Neural crest cell (in vitro differentiated cells): ENCODE data around the gene COL23A1. TPM values are rescaled to one million over a fixed set of nuclear protein-coding genes. Genes with fewer than 3 reads are reported as not detected.

Experiments used
- DNase-seq: peaks from one replicate; pipeline ENCODE4 v3.0.0; 2021; ENCODE audit warnings: low read depth, mixed read lengths, low spot score
- H3K27ac Mint-ChIP-seq: one replicate; pipeline ENCODE4 v1.8.0; 2021; ENCODE audit warnings: mild to moderate bottlenecking, mixed read lengths; ENCODE audit not compliant: unreplicated experiment
- H3K27me3 Mint-ChIP-seq: 2 replicates; pipeline ENCODE4 v1.8.0; 2021; ENCODE audit warnings: low read depth, mild to moderate bottlenecking, mixed read lengths
- H3K36me3 Mint-ChIP-seq: 2 replicates; pipeline ENCODE4 v1.8.0; 2021; ENCODE audit warnings: low read depth, mild to moderate bottlenecking, mixed read lengths
- H3K4me1 Mint-ChIP-seq: 2 replicates; pipeline ENCODE4 v1.8.0; 2021; ENCODE audit warnings: mixed read lengths
- H3K4me3 Mint-ChIP-seq: one replicate; pipeline ENCODE4 v1.8.0; 2021; ENCODE audit warnings: mild to moderate bottlenecking, mixed read lengths
- H3K9me3 Mint-ChIP-seq: 2 replicates; pipeline ENCODE4 v1.8.0; 2021; ENCODE audit warnings: mixed read lengths
- total RNA-seq: library from RNA; stranded (reverse); gene quantifications from 2 replicates; pipeline ENCODE4 v1.2.1, GENCODE V29; 2021
- TF ChIP-seq, protein P1 (sequence below): fragments of 200-600 bp; sonication (generic); conservative IDR thresholded peaks from 2 replicates; pipeline ENCODE4 v1.5.0; 2021; ENCODE audit warnings: antibody characterized with exemption, mild to moderate bottlenecking

Gene COL23A1
- total RNA-seq, 1 donor from 2014 or later: 33.7 TPM

DNA sequence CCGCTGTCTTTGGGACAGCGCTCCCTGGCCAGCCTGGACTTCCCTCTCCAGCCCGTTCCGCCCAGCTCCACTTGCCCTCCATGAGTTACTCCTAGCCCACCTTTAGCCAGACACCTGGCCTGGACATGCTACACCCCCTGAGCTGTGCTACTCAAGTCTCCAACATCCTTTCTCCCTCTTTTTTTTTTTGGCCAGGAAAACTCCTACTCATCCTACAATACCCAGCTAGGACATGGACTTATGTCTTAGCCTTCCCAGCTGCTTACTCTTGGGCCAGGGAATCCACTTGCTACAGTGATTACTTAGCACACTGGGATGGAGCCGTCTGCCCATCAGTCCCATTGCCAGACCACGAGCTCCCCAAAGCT, 264.9 kb downstream of the COL23A1 start:
- Mint-ChIP-seq H3K27me3 (no peaks in the 10 kb centered on the region), H3K4me1 (peaks cover 48% of the 10 kb centered on the region), H3K9me3 (no peaks in the 10 kb centered on the region), H3K4me3 (peak overlapping the region; percentile 22), H3K36me3 (no peaks in the 10 kb centered on the region), H3K27ac (no peak overlapping the region)
- TF ChIP-seq, protein P1, sequence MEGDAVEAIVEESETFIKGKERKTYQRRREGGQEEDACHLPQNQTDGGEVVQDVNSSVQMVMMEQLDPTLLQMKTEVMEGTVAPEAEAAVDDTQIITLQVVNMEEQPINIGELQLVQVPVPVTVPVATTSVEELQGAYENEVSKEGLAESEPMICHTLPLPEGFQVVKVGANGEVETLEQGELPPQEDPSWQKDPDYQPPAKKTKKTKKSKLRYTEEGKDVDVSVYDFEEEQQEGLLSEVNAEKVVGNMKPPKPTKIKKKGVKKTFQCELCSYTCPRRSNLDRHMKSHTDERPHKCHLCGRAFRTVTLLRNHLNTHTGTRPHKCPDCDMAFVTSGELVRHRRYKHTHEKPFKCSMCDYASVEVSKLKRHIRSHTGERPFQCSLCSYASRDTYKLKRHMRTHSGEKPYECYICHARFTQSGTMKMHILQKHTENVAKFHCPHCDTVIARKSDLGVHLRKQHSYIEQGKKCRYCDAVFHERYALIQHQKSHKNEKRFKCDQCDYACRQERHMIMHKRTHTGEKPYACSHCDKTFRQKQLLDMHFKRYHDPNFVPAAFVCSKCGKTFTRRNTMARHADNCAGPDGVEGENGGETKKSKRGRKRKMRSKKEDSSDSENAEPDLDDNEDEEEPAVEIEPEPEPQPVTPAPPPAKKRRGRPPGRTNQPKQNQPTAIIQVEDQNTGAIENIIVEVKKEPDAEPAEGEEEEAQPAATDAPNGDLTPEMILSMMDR: no peak
- no peak for DNase-seq

DNA sequence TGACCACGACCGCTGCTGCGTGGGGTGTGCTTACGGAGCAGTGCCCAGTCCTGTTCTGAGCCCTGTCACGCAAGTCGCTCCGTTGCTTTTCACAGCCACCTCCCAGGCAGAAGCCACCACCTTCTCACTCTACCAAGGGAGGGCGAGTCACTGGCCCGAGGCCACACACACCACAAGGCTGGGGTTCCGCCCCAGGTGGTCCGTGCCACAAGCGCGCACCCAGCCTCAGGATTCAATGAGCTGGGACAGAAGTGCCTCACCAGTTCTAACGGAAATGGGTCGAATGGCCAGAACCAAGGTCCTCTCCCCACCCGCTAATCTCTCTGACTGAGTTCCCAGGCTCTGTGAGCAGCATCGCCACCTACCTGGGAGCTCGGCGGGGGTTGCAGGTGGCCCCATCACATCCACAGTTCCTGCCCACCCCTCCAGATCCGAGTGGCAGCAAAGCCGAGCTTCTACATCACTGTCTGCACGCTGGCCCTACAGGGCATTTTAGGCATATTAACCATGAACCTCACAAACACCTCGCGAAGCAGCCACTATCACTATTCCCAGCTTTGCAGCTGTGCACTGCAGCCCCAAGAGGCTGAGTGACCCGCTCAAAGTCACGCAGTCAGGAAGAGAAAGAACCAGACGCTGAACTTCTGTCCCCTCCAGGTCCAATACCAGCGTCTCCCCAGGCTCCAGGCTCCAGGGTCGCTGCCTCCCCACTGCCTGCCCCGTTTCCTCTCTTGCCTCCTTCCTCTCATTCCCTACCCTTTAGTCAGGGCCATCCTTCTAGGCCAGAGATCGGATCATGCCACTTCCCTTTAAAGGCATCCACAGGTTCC, 265.5 kb downstream of the COL23A1 start:
- Mint-ChIP-seq H3K9me3 (no peaks in the 10 kb centered on the region), H3K4me3 (peak overlapping the region; percentile 22), H3K4me1 (peaks cover 48% of the 10 kb centered on the region), H3K36me3 (no peaks in the 10 kb centered on the region), H3K27ac (no peak overlapping the region), H3K27me3 (no peaks in the 10 kb centered on the region)
- TF ChIP-seq, protein P1: no peak
- DNase-seq: no peak

DNA sequence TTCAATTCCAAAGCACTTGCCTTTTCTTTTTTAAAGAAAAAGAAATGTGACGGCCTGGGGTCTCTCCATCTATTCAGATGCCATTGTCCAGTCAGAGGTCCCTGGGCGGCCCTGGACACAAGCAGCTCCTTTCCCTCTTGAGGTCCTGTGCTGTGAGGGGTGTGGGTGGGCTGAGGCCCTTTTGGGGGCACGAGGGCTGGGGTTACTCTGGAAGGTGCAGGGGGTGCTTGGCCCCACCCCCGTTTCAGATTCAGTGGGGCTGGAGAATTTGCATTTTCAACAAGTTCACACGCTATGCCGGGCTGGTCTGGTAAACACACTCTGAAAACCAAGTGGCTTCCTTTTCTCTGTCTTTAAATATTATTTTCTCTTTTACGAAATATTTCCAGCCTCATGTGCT, 266.2 kb downstream of the COL23A1 start:
- Mint-ChIP-seq H3K9me3 (no peaks in the 10 kb centered on the region), H3K36me3 (no peaks in the 10 kb centered on the region), H3K27me3 (no peaks in the 10 kb centered on the region), H3K4me1 (peaks cover 48% of the 10 kb centered on the region), H3K4me3 (no peak overlapping the region), H3K27ac (no peak overlapping the region)
- DNase-seq: no peak
- TF ChIP-seq, protein P1: no peak

DNA sequence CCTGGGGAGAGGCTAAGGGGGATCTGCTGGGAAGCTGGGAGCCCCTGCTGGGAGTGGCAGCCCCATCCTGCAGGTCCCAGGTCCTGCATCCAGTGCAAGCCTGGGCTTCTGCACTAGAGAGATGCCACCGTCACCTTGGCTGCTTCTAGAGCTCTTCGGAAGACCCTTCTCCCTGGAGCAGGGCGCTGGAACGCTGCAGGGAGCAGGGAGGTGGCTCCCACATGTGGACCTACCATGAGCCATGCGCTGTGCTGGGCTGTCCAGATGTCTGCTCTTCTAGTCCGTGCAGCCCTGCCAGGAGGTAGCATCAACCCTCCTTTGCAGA, 266.7 kb downstream of the COL23A1 start:
- H3K27ac Mint-ChIP-seq: no peak overlapping the region
- no peaks in the 10 kb centered on the region for H3K9me3 Mint-ChIP-seq
- TF ChIP-seq, protein P1: no peak
- no peaks in the 10 kb centered on the region for H3K36me3 Mint-ChIP-seq
- no peaks in the 10 kb centered on the region for H3K27me3 Mint-ChIP-seq
- DNase-seq: no peak
- H3K4me3 Mint-ChIP-seq: peak overlapping the region; percentile 23
- H3K4me1 Mint-ChIP-seq: peaks cover 45% of the 10 kb centered on the region

DNA sequence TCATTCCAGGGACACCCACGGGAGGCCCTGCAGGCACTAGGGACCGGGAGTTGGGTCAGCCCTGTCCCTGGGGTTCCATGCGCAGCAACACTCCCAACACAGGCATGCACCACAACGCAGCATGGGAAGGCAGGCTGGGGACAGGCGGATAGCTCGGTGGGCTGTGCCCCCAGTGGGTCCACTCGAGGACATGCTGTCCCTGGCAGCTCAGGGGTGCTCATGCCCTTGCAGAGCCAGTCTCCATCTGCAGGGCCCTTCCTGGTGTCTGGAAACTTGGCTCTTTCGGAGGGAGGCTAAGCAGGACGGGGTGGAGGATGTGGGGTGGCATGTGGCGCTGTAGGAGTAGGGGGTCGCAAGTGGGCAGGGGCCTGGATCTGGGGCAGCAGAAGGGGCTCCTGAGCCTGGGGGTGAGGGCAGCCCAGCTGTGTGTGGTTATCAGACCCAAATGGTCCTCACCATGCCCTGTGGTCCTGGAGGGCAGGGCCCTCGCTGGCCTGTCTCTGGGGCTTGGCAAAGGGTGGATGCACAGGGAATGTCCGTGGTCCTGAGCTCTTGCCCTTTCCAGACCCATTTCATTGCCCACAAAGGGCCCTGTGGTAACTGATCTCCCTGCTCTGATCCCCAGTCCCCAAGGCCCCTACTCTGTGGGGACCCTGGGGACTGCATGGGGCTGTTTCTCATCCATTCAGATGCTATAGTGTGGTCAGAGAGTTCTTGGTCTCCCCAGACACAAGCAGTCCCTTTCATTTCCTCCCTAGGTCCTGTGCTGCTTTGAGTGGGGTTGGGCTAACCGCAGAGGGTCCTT, 267.3 kb downstream of the COL23A1 start:
- no peak for DNase-seq
- Mint-ChIP-seq H3K27me3 (no peaks in the 10 kb centered on the region), H3K27ac (peak overlapping the region; percentile 35), H3K4me1 (peaks cover 40% of the 10 kb centered on the region), H3K36me3 (no peaks in the 10 kb centered on the region), H3K4me3 (peak overlapping the region; percentile 23), H3K9me3 (no peaks in the 10 kb centered on the region)
- TF ChIP-seq, protein P1: no peak
